Occipital lobe (tissue), 2 donors: ENCODE data around the gene YJEFN3. TPM values are rescaled to one million over a fixed set of nuclear protein-coding genes. Genes with fewer than 3 reads are reported as not detected.

ENCODE experiments used
- DNase-seq: peaks from one replicate; lab custom pipeline; 2025; lab: John Stamatoyannopoulos, UW
- total RNA-seq: library from RNA; depleted of rRNA; stranded (reverse); fragments of >200 nt; gene quantifications from one replicate; pipeline ENCODE4 v1.2.3, GENCODE V29; 2014

Gene YJEFN3
- total RNA-seq, 1 donor from 2014 or later: 1.6 TPM

DNA sequence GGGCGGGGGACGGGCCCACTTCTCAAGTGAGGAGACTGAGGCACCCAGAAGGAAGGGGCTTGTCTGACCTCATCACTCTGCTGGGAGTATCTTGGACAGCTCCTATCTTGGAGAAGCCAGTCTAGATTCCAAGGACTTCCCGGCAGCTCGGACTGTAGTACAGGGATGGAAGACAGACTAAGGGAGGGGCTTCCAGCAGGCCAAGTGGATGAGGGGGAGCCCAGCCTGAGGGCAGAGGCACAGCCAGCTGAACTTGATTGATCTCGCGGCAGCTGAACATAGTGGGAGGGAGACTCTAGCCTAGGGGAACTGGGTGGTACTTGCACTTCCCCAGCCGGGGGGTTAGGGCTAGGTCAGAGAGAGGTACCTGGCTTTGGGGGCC lies 10.1 kb downstream of the YJEFN3 start:
- DNase-seq: no peak

DNA sequence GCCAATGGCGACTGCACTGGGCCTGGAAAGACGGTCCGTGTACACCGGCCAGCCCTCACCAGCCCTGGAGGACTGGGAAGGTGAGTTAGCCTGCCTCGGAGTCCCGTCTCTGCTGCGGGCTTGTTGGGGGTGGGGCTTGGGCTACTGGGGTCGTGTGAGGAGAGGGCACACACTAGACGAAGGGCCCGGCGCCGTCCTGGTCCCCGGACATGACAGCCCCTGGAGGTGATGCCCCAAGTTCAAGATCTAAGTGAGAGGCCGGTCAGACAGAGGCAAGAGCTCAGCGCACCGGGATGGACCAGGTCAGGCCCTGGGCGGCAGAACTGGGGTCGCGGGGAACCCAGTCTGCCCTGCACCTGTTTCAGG lies 11.0 kb downstream of the YJEFN3 start:
- no peak for DNase-seq

DNA sequence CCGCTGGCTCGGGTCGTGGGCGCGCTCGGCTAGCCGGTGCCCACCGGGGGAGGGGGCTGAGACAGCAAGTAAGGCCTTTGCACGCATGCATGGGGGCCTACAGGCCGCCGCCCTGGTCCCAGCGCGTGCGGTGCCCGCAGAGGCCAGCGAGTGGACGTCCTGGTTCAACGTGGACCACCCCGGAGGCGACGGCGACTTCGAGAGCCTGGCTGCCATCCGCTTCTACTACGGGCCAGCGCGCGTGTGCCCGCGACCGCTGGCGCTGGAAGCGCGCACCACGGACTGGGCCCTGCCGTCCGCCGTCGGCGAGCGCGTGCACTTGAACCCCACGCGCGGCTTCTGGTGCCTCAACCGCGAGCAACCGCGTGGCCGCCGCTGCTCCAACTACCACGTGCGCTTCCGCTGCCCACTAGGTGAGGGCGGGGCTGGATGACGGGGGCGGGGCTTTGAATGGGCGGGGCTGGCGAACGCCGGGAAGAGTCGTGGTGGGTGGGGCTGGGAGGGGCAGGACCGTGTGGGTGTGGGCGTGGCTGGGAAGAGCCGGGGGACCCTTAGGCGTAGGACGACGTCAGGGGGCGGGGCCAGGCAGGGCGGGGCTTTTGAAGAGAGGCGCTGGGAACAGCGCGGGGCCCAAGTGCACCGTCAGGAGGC lies 11.5 kb downstream of the YJEFN3 start:
- DNase-seq: no peak

DNA sequence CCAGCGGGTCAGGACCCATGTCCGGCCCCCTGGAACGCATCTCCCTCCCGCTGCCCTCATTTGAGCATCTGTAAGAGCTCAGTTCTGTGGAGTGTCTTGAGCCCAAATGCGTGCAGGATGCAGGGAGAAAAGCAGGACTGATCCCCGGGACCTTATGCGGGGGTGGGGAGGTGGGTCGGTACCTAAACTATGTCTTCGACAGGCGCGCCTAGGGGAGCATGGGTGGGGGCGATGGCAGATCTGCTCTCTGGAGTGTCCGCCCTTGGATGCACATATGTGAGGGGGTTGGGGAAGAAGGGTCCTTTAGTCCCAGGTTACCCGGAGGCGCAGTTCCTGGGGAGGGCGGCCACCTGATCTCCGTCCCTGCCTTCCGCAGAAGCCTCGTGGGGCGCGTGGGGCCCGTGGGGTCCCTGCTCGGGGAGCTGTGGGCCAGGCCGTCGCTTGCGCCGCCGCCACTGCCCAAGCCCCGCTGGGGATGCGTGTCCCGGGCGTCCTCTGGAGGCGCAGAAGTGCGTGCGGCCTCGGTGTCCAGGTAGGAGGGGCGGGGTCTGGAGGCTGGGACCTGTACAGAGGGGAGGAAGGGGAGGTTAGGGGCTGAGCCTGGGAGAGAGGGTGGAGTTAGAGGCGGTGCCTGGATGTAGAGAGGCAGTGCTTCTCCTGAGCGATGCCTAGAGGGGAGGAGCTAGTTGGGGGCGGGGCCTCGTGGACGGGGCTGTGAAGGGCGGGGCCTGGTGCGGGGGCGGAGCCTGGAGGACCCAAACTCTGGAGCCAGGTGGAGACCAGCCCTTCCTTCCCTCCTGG lies 12.2 kb downstream of the YJEFN3 start:
- DNase-seq: no peak

DNA sequence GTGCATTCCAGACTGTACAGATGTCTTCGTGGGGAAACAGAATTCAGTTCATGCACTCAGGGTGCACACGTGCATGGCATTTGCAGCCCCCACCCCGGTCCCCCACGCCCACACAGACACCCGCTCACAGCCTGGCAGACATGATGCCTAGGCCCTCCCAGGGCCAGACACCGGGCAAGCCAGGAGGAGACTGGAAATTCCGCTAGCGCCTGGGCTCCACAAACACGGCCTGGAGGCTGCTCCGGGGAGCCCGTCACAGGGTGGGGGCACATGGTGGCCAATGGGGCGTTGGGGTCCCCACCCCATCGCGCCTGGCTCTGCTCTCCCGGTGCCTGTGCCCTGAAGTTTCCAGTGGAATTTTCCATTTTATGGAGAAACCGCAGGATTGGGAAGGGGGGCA lies 12.9 kb downstream of the YJEFN3 start:
- no peak for DNase-seq

DNA sequence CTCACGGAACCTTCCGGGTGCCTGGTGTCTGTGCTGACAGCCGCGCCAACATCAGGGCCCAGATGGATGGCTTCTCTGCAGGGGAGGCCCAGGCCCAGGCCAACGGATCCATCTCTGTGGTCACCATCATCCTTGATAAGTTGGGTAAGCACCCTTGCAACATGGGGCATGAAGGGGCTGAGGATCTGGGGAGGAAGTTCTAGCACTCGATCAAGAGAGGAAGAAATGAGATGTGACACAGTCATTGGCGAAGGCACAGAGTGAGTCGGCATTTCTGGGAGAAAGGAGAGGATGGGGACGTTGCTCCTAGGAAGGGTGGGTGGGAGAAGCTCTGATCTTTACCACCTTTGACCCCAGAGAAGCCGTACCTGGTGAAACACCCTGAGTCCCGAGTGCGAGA lies 13.8 kb downstream of the YJEFN3 start:
- DNase-seq: no peak

DNA sequence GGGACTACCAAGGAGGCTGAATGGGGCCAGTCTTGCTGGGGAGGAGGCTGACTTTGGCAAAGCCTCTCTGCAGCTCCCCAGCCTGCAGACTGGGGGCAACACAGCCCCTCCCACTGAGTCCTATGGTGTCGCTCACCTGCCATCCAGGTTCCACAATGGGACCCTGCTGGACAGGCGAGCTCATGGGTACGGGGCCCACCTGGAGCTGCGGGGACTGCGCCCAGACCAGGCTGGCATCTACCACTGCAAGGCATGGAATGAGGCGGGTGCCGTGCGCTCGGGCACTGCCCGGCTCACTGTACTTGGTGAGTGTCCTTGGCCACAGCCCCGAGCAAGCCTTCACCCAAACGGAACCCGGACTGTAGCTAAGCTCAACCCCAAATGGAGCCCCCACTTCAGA lies 14.4 kb downstream of the YJEFN3 start:
- no peak for DNase-seq

DNA sequence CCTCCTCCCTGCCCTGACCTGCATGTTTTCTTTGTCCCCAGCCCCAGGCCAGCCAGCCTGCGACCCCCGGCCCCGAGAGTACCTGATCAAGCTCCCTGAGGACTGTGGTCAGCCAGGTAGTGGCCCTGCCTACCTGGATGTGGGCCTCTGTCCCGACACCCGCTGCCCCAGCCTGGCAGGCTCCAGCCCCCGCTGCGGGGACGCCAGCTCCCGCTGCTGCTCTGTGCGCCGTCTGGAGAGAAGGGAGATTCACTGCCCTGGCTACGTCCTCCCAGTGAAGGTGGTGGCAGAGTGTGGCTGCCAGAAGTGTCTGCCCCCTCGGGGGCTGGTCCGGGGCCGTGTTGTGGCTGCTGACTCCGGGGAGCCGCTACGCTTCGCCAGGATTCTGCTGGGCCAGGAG lies 14.9 kb downstream of the YJEFN3 start:
- no peak for DNase-seq

DNA sequence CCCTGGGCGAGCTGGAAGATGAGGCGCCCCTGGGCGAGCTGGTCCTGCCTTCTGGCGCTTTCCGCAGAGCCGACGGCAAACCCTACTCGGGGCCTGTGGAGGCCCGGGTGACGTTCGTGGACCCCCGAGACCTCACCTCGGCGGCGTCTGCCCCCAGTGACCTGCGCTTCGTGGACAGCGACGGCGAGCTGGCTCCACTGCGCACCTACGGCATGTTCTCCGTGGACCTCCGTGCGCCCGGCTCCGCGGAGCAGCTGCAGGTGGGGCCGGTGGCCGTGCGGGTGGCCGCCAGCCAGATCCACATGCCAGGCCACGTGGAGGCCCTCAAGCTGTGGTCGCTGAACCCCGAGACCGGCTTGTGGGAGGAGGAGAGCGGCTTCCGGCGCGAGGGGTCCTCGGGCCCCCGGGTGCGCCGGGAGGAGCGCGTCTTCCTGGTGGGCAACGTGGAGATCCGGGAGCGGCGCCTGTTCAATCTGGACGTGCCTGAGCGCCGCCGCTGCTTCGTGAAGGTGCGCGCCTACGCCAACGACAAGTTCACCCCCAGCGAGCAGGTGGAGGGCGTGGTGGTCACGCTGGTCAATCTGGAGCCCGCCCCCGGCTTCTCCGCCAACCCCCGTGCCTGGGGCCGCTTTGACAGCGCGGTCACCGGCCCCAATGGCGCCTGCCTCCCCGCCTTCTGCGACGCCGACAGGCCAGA lies 15.7 kb downstream of the YJEFN3 start:
- DNase-seq: no peak

DNA sequence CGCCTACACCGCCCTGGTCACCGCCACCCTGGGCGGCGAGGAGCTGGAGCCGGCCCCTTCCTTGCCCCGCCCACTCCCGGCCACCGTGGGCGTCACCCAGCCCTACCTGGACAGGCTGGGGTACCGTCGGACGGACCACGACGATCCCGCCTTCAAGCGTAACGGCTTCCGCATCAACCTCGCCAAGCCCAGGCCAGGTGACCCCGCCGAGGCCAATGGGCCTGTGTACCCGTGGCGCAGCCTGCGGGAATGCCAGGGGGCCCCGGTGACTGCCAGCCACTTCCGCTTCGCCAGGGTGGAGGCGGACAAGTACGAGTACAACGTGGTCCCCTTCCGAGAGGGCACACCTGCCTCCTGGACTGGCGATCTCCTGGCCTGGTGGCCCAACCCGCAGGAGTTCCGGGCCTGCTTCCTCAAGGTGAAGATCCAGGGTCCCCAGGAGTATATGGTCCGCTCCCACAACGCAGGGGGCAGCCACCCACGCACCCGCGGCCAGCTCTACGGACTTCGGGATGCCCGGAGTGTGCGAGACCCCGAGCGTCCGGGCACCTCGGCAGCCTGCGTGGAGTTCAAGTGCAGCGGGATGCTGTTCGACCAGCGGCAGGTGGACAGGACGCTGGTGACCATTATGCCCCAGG lies 16.4 kb downstream of the YJEFN3 start:
- no peak for DNase-seq

DNA sequence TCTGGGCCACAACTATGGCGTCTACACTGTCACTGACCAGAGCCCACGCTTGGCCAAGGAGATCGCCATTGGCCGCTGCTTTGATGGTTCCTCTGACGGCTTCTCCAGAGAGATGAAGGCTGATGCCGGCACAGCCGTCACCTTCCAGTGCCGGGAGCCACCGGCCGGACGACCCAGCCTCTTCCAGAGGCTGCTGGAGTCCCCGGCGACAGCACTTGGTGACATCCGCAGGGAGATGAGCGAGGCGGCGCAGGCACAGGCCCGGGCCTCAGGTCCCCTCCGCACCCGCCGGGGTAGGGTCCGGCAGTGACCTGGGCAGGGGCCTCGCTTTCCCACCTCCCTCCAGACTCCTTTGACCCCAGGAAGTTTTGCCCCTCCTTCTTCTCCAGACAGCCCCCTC lies 17.0 kb downstream of the YJEFN3 start:
- no peak for DNase-seq

DNA sequence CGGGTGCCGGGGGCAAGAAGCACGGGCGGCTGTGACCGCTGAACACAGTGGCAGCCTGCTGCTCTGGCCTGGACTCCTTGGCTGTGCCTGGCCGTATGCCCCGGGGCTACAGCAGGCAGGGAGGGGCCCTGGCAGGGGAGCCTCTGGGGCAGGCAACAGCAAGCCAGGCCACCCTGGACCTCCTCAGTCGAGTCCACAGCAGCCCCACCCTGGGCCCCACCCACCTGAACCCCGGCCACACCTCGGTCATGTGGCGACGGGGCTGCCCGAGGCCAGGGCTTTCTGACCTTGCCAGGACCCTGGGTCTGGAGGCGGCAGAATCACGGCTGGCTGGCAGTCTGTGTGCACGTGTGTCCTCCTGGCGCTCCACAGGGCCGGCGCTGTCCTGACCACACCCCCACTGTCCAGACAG lies 18.0 kb downstream of the YJEFN3 start:
- DNase-seq: no peak

DNA sequence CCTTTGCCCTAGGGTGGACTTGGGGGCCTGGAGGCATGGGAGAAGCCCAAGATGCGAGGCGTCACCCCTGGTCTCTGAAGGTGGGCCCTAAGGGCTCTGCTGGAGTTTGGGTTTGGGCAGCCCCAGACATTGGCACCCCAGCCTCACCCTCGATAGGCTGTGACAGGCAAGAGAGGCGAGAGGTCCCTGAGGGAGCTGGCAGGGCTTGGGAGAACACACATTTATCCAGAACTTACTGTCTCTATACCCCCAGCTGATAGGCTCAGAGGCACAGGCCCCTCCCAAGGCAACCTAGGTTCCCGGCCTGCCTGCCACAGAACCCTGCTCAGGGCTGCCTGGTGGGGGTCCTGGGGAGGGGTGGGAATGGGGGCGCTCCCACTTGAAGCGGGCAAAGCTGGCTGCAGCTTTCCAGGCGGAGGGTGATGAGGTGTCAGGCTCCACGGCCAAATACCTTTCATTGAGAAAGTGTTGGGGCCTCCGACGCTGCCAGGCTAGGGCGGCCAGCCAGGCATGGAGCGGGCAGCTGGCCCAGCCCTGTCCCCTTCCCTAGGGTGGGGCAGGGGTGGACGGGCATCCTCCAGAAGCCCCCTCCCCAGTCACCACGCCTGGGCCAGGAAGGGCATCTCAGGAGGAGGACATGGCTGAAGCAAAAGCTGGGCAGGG lies 19.1 kb downstream of the YJEFN3 start:
- DNase-seq: no peak

DNA sequence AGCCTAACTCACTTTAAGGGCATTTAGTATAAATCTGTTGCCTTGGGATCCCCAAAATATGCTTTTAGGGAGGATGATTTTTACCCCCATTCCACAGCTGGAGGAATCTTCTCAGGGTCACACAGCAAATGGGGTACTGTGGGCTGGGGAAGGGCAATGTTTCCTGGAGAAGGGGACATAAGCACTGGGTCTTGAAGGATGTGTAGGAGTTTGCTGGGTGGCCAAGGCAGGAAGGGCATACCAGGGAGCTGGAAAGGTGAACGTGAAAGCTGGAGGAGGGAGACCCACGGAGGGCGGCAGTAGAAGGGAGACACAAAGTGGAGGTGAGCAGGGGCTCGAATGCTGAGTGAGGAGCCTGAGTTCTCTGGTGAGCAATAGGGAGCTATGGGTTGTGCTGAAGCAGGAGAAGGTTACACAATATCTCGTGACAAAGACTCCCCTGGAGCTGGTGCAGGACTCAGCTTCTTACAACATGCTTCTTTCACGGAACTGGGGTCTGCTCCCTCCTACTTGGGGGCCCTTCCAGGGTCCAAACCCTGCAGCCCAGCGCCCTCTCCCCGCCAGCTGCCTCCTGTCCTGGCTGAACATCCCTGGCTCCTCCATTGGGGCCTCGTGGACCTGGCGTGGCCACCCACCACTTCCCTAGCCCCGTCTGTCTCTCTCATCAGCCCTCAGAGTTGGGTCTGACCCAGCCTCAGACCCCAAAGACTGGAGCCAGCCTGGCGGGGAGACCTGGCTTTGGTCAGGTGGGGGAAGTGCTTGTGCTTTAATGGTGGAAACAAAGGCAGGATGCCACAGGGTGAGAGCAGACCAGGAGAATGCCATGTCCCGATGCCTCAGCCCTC lies 20.4 kb downstream of the YJEFN3 start:
- no peak for DNase-seq

DNA sequence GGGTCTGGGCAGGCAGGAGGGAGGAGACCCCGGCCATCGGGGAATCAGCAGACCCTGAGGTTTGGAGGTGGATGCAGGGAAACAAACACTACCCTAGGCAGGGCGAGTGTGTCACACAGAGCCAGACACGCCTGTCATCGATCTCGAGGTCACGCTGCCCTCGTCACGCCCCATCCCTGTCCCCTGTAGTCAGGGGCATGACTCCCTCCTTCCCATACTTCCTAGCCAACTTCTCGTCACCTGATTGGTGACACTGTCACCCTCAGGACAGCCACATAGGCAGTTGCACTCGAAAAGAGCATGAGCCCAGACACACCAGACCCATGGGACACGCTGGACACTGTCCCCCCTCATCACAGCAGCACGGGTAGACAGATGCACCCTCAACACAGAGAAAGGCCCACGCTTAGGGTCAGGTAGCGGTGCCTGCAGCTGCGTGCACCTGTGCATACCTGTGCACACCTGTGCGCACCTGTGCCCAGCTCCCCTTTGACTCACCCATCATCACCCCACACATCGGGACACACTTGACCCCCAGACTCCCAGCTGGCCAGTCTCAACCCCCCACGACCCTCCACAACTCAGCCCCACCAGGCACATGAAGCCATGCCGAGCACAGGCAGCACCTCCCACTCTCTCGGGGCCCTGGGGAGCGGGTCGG lies 21.2 kb downstream of the YJEFN3 start:
- no peak for DNase-seq

DNA sequence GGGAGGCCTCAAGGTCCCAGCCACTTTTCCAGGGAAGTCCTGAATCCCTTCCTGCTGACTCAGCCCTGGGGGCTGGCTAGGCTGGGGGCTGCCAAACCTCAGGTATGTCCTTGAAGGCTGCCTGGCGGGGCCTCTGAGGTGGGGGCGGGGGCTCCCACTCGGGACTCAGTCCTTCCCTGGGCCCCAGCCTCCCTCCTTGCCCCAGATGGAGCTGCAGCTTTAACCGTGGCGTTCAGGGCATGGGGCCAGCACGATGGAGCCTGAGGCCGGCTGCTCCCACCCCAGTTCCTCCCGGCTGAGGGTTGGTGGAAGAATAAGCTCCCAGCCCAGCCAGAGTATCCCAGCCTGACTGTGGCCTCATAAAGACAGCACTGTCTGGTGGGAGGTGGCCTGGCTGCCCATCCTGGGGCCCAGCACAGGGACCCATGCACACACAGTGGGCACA lies 21.8 kb downstream of the YJEFN3 start:
- DNase-seq: no peak

DNA sequence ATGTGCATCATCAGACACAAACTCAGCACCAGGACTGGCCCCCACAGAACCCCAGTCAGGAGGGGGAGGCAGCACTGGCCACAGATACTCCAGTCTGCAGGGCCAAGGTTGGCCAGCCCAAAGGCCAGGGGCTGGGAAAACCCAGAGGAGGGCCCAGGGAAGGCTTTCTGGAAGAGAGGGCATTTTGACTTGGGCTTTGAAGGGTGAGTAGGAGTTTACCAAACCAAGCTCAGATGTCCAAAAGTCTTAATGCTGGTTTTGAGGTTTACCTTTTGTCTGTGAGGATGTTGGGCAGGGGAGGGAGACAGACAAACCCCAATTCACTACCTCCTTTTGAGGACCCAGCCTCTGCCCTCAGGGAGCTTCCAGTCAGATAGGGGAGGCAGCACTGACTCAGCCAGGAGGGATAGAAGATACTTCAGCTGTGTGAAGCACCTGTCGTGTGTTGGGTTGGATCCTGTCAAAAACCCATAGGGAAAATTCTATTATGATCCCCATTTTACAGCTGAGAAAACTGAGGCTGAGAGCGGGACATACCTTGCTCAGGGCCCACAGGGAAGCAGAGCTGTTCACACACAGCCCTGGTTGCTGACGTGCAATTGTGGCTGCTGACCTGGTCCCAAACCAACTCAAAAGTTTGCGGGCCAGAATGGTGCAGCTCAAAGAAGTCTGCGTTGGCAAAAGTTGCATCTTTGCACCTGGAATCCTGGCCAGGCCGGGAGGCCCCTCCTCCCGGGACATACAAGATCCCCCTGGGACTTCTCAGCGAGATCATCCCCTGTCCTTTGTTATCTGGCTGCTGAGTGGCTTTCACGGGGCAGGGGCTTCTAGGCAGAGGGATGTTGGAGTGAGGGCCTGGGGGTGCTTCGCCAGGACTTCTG lies 22.5 kb downstream of the YJEFN3 start:
- DNase-seq: no peak

DNA sequence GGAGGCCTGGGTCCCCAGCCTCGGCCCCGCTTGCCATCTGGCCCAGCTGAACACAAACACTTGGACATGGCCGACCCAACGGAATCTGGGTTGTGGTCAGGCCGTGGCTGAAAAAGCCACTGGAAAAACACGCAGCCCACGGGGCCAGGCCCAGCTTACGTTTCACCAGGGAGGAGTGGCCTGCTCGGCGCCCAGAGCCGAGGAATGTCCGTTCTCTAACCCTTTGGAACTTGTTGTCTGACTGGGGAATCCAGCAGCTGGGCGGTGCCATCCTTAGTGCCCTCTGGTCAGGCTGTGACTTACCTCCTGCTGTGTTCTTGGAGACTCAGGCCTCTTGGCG lies 23.1 kb downstream of the YJEFN3 start:
- no peak for DNase-seq

DNA sequence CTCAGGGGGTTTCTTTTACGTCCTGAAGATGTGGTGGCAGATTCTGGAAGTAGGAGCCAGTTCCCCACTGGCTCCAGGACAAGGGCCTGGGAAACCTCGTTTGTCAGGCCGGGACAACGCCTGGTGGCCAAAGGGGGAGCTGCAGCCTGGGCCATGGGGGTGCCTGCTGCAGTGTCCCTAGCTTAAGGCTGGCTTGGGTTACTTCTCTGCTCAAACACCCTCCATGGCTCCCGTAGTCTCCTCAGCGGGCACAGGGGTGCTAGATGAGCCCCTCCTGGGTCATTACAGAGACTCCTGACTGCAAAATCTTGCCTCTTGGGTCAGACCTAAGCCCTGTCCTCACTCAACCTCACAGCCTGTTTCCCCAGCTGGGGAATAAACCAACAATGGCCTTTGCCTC lies 24.1 kb downstream of the YJEFN3 start:
- no peak for DNase-seq
